CD14-positive monocyte (primary cell): ENCODE data around the gene TEX51. TPM values are rescaled to one million over a fixed set of nuclear protein-coding genes. Genes with fewer than 3 reads are reported as not detected.

Source experiments
- DNase-seq, 3 donors: peaks; one replicate each; pipeline ENCODE4 v3.0.0-alpha.2; 2011 to 2022
- H2AFZ ChIP-seq: 2 replicates; pipeline ENCODE4 v1.6.0; 2012; ENCODE audit warnings: mild to moderate bottlenecking, low read depth, low read length, inconsistent platforms; ENCODE audit not compliant: insufficient read depth, poor library complexity, severe bottlenecking
- H3K27ac ChIP-seq, 2 donors: 1 replicate in 1 of 2; 2 replicates in 1 of 2; pipeline ENCODE4 v1.5.1; 2012 to 2013; ENCODE audit warnings: low read length in 2 of 2, control low read depth in 1 of 2, inconsistent platforms in 1 of 2, low read depth in 1 of 2, mild to moderate bottlenecking in 1 of 2
- H3K27me3 ChIP-seq, 2 donors: one replicate each; pipeline versions ENCODE4 v1.6.0 to v1.6.1; 2011 to 2013; ENCODE audit warnings: low read length in 2 of 2; ENCODE audit not compliant: control insufficient read depth in 2 of 2, insufficient read depth in 2 of 2
- H3K36me3 ChIP-seq, 2 donors: replicated peaks in 1 of 2; 1 replicate in 1 of 2; 2 replicates in 1 of 2; pipeline versions ENCODE4 v1.5.1 to v1.6.1; 2012 to 2013; ENCODE audit warnings: low read length in 2 of 2, control low read depth in 1 of 2, inconsistent platforms in 1 of 2, mild to moderate bottlenecking in 1 of 2; ENCODE audit not compliant: insufficient read depth in 2 of 2, control insufficient read depth in 1 of 2
- H3K4me1 ChIP-seq, 2 donors: 1 replicate in 1 of 2; 2 replicates in 1 of 2; pipeline versions ENCODE4 v1.5.1 to v1.6.1; 2012 to 2013; ENCODE audit warnings: low read length in 2 of 2, control low read depth in 1 of 2, inconsistent platforms in 1 of 2, mild to moderate bottlenecking in 1 of 2, moderate library complexity in 1 of 2; ENCODE audit not compliant: insufficient read depth in 2 of 2, control insufficient read depth in 1 of 2
- H3K4me2 ChIP-seq: replicated peaks from 2 replicates; pipeline ENCODE3; 2012; ENCODE audit warnings: low read length, moderate library complexity, mild to moderate bottlenecking; ENCODE audit not compliant: poor library complexity, severe bottlenecking; ENCODE audit errors: extremely low read depth
- H3K4me3 ChIP-seq, 3 experiments: fragments of 200-600 bp in 1 of 3; sonication (generic) in 1 of 3; replicated peaks in 1 of 3; 1 replicate in 2 of 3; 2 replicates in 1 of 3; pipeline ENCODE4 v1.5.1; 2011 to 2013; ENCODE audit warnings: low read length in 3 of 3, mild to moderate bottlenecking in 3 of 3, control low read depth in 2 of 3, low read depth in 2 of 3, inconsistent platforms in 1 of 3, moderate library complexity in 1 of 3
- H3K79me2 ChIP-seq: 2 replicates; pipeline ENCODE4 v1.6.0; 2012; ENCODE audit warnings: mild to moderate bottlenecking, control low read depth, inconsistent platforms, low read length, moderate library complexity; ENCODE audit not compliant: insufficient read depth
- H3K9ac ChIP-seq: 2 replicates; pipeline ENCODE4 v1.6.0; 2017; ENCODE audit warnings: low read length, mild to moderate bottlenecking; ENCODE audit not compliant: insufficient read depth, poor library complexity, severe bottlenecking
- H3K9me3 ChIP-seq, 2 donors: replicated peaks in 1 of 2; 1 replicate in 1 of 2; 2 replicates in 1 of 2; pipeline versions ENCODE4 v1.5.1 to v1.6.1; 2012 to 2013; ENCODE audit warnings: low read length in 2 of 2, control low read depth in 1 of 2; ENCODE audit not compliant: control insufficient read depth in 1 of 2, insufficient read depth in 1 of 2
- H4K20me1 ChIP-seq: 2 replicates; pipeline ENCODE4 v1.6.0; 2012; ENCODE audit warnings: mild to moderate bottlenecking, low read length, control low read depth, moderate library complexity; ENCODE audit not compliant: insufficient read depth
- H3K27ac Mint-ChIP-seq, 7 donors: one replicate each; pipeline ENCODE4 v1.8.0; 2020; ENCODE audit warnings: mild to moderate bottlenecking in 7 of 7, mixed read lengths in 7 of 7, moderate library complexity in 6 of 7, inconsistent platforms in 2 of 7
- H3K27me3 Mint-ChIP-seq, 3 donors: one replicate each; pipeline ENCODE4 v1.8.0; 2021 to 2022; ENCODE audit warnings: low read depth in 3 of 3, mild to moderate bottlenecking in 3 of 3, mixed read lengths in 3 of 3, moderate library complexity in 3 of 3, inconsistent platforms in 1 of 3
- H3K36me3 Mint-ChIP-seq, 2 donors: one replicate each; pipeline ENCODE4 v1.8.0; 2020; ENCODE audit warnings: mixed read lengths in 2 of 2, inconsistent platforms in 1 of 2, mild to moderate bottlenecking in 1 of 2
- H3K4me1 Mint-ChIP-seq: one replicate; pipeline ENCODE4 v1.8.0; 2020; ENCODE audit warnings: mild to moderate bottlenecking, mixed read lengths
- H3K4me3 Mint-ChIP-seq, 2 donors: one replicate each; pipeline ENCODE4 v1.8.0; 2020; ENCODE audit warnings: mild to moderate bottlenecking in 2 of 2, mixed read lengths in 2 of 2, moderate library complexity in 1 of 2
- H3K9me3 Mint-ChIP-seq, 7 donors: one replicate each; pipeline ENCODE4 v1.8.0; 2020 to 2022; ENCODE audit warnings: mixed read lengths in 7 of 7, mild to moderate bottlenecking in 6 of 7, moderate library complexity in 6 of 7, inconsistent platforms in 2 of 7
- CTCF ChIP-seq: fragments of 200-600 bp; IDR thresholded peaks from one replicate; pipeline ENCODE4 v1.8.0; 2022; ENCODE audit warnings: antibody characterized with exemption, mild to moderate bottlenecking
- WGBS: methylation state at CpG from one replicate; pipeline ENCODE4 v1.1.5; 2013; ENCODE audit warnings: missing lambda C conversion rate; ENCODE audit not compliant: insufficient coverage; 5-methylcytosine and 5-hydroxymethylcytosine counted together
- intact Hi-C, 2 donors: fragments of 100-400 bp; cut with micrococcal nuclease; formaldehyde crosslinking; loops; one replicate each; pipeline versions ENCODE4 v1.15.0 to v1.15.1; 2023
- polyA plus RNA-seq, 3 donors: library from polyadenylated mRNA; depleted of rRNA in 1 of 3; unstranded in 2 of 3; stranded (reverse) in 1 of 3; fragments of 300-500 nt in 2 of 3; fragments of >200 nt in 1 of 3; fragmentation: Illumina TruSeq in 2 of 3; gene quantifications; 1 replicate in 2 of 3; 2 replicates in 1 of 3; pipeline ENCODE4 v1.2.3, GENCODE V29; 2012 to 2021

Gene TEX51
- polyA plus RNA-seq, 3 donors = not detected

- Mint-ChIP-seq H3K4me3 (no peak overlapping the region), H3K27ac (peak overlapping the region in 1 of 7 donors; percentile 60), H3K4me1 (peaks cover 24% of the 10 kb centered on the region), H3K9me3 (peaks cover 5 to 16% (median 10%) of the 10 kb centered on the region in 7 donors), H3K27me3 (no peaks in the 10 kb centered on the region), H3K36me3 (peaks cover 0 to 2% of the 10 kb centered on the region in 2 donors)
- intact Hi-C loops = no loop called here
- Histone ChIP-seq H3K27me3 (no peaks in the 10 kb centered on the region), H3K27ac (no peak overlapping the region), H4K20me1 (no peaks in the 10 kb centered on the region), H3K4me1 (peaks cover 14 to 20% of the 10 kb centered on the region in 2 donors), H3K9me3 (peaks cover 7 to 12% of the 10 kb centered on the region in 2 donors), H3K36me3 (no peaks in the 10 kb centered on the region), H3K4me3 (no peak overlapping the region), H3K9ac (no peak overlapping the region), H2AFZ (no peak overlapping the region), H3K4me2 (no peak overlapping the region), H3K79me2 (no peaks in the 10 kb centered on the region)
- no peak for TF ChIP-seq CTCF
- WGBS = 82% methylated on average over 4 of the region's 4 CpGs
- no peak for DNase-seq
Observed at GRCh38 chr2:126849486-126849885, 49.2 kb upstream of the TEX51 start.

GRCh38 chr2:126849991-126850535 lies 48.6 kb upstream of the TEX51 start:
- 96% methylated on average over 4 of the region's 7 CpGs for WGBS
- Mint-ChIP-seq H3K4me3 (no peak overlapping the region), H3K9me3 (peaks cover 5 to 20% (median 10%) of the 10 kb centered on the region in 7 donors), H3K27me3 (peaks cover 0 to 1% (median 0%) of the 10 kb centered on the region in 3 donors), H3K4me1 (peaks cover 23% of the 10 kb centered on the region), H3K36me3 (peaks cover 0 to 2% of the 10 kb centered on the region in 2 donors), H3K27ac (peak overlapping the region in 1 of 7 donors; percentile 47)
- H3K9ac ChIP-seq = no peak overlapping the region
- no peak for DNase-seq
- H3K27ac ChIP-seq = no peak overlapping the region
- no peak overlapping the region for H3K4me3 ChIP-seq
- TF ChIP-seq CTCF = no peak
- peaks cover 7 to 16% of the 10 kb centered on the region in 2 donors for H3K9me3 ChIP-seq
- H4K20me1 ChIP-seq = no peaks in the 10 kb centered on the region
- intact Hi-C loops = no loop called here
- no peak overlapping the region for H3K4me2 ChIP-seq
- no peaks in the 10 kb centered on the region for H3K27me3 ChIP-seq
- no peaks in the 10 kb centered on the region for H3K36me3 ChIP-seq
- no peak overlapping the region for H2AFZ ChIP-seq
- H3K4me1 ChIP-seq = peaks cover 14 to 20% of the 10 kb centered on the region in 2 donors
- no peaks in the 10 kb centered on the region for H3K79me2 ChIP-seq
